ENCODE data around the gene BCAS1. TPM values are rescaled to one million over a fixed set of nuclear protein-coding genes. Genes with fewer than 3 reads are reported as not detected.

BCAS1 gene
- total RNA-seq, 4 donors from 2014 or later: 0.97 to 9.3 (median 4.4) TPM

DNA sequence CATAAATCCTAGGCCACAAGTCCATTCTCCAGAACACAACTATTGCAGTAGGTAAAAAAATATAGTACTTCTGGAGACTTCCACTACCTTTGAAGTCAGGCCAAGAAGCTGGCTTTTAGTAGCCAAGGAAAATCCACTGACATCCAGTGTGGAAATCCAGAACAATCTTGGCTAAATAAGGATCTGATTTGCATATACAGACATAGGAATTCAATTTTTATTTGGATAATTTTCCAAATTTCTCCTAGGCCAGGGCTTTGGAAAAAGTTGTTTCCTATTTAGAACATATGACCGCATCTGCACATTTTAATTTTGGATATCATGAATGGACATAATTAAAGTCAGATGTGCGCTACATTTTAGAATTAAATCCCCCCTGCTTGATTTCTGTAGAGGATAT lies 100.2 kb downstream of the BCAS1 start:
- DNase-seq: no peak
- H3K4me1 ChIP-seq: no peaks in the 10 kb centered on the region
- TF ChIP-seq POLR2A (IDR thresholded peaks at IDR 0.05): no peak
- TF ChIP-seq, protein P1, sequence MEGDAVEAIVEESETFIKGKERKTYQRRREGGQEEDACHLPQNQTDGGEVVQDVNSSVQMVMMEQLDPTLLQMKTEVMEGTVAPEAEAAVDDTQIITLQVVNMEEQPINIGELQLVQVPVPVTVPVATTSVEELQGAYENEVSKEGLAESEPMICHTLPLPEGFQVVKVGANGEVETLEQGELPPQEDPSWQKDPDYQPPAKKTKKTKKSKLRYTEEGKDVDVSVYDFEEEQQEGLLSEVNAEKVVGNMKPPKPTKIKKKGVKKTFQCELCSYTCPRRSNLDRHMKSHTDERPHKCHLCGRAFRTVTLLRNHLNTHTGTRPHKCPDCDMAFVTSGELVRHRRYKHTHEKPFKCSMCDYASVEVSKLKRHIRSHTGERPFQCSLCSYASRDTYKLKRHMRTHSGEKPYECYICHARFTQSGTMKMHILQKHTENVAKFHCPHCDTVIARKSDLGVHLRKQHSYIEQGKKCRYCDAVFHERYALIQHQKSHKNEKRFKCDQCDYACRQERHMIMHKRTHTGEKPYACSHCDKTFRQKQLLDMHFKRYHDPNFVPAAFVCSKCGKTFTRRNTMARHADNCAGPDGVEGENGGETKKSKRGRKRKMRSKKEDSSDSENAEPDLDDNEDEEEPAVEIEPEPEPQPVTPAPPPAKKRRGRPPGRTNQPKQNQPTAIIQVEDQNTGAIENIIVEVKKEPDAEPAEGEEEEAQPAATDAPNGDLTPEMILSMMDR (IDR thresholded peaks at IDR 0.05): no peak
- intact Hi-C loops (cut with DNase I): no loop called here
- H3K9me3 ChIP-seq: no peaks in the 10 kb centered on the region
- no peak overlapping the region for H3K27ac ChIP-seq
- no peak overlapping the region for H3K4me3 ChIP-seq
- no peaks in the 10 kb centered on the region for H3K27me3 ChIP-seq
- H3K36me3 ChIP-seq: no peaks in the 10 kb centered on the region
- WGBS, 2 donors: 84 to 89% methylated on average over 2 of the region's 2 CpGs

DNA sequence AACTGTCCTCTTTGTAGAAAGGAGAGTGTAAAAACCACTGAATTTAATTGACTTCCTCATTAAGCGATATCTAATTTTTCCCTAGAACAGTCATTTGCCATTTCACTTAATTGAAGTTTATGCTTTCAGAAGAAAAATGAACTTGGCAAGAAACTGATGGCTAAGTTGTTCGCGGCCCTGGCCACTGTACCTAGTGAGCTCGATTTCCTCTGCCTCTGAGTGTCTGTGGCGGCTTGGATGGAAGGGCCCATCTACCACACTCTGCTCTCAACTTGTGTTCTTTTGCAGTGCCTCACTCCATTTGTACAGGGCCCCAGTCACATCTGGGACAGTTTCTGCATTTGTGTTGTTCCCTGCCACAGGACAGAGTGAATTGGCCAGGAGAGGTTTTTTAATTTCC lies 102.9 kb downstream of the BCAS1 start:
- H3K4me1 ChIP-seq: no peaks in the 10 kb centered on the region
- DNase-seq: no peak
- 90 to 95% methylated on average over 5 of the region's 5 CpGs for WGBS, 2 donors

DNA sequence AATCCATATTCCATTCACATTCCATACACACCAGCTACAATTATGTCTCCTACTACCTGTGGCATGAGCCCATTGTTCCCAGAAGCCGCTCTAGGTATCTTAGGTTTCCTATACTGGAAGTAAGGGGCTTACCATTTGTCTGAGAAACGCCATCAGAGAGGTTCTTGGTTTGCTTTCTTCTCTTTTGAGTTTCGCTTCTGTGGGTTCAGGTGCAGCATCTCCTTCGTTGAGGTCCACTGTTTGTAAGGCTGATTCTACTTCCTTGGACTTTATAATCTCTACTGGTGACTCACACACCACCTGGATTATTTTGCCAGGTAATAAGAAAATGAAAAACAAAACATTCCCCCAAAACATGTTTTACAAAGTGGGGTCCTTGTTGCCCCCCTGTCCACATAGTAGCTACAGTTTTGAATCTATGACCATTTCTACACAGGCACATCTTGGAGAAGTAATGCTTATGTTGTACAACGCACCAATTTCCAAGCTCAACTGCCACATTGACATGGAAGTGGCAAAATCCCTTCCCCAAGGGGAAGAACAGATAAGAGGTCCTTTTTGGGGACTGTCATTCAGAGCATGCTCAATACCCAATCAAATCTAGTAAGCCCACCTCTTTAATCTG lies 103.5 kb downstream of the BCAS1 start:
- H3K9me3 ChIP-seq: no peaks in the 10 kb centered on the region

More for the DNA sequence above, 102.9 kb downstream of the BCAS1 start:
- Histone ChIP-seq H3K27ac (no peak overlapping the region), H3K4me3 (no peak overlapping the region), H3K36me3 (no peaks in the 10 kb centered on the region), H3K27me3 (no peaks in the 10 kb centered on the region), H3K9me3 (no peaks in the 10 kb centered on the region)
- intact Hi-C loops (cut with DNase I): no loop called here
- TF ChIP-seq POLR2A (IDR thresholded peaks at IDR 0.05): no peak
- TF ChIP-seq, protein P1 (IDR thresholded peaks at IDR 0.05): no peak

DNA sequence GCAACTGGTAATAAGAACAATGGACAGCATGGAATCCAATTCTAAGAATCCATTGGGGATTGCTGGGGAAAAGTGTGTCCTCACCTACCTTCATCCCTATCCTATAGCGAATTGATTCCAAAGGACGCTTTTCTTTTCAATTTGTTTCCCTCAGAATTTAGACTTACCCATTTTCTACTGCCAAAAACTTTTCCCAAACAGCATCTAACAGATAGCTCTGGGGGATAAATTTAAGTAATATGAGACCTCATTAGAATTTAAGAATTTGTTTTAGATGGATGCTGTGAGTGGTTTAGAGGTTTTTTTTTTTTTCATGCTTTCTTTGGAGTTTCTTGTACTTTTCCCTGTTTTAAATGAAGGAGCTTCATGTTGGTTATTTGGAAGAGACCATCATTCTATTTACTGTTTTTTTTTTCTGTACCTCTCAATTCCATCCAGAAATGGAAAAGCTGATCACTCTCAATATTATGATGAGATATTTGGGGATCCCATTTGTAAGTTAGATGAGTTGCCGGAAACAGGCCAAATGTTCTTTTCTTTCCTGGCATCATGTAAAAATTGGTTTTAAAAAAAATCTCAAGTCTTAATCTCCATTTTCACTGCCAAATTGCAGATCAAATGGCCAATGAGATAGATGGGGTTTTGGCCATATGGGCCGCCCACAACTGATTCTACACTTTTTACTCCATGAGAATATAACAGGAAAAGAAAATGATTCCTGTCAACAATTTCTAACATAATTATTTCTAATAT lies 105.7 kb downstream of the BCAS1 start:
- no peaks in the 10 kb centered on the region for H3K9me3 ChIP-seq
- peaks cover 0 to 3% (median 0%) of the 10 kb centered on the region in 4 donors for H3K27me3 ChIP-seq
- TF ChIP-seq, protein P1 (IDR thresholded peaks at IDR 0.05): no peak
- no peak for TF ChIP-seq POLR2A (IDR thresholded peaks at IDR 0.05)
- 88 to 90% methylated on average over 4 of the region's 4 CpGs for WGBS, 2 donors
- H3K4me3 ChIP-seq: no peak overlapping the region
- H3K4me1 ChIP-seq: no peaks in the 10 kb centered on the region
- no peaks in the 10 kb centered on the region for H3K36me3 ChIP-seq
- no peak for DNase-seq
- no peak overlapping the region for H3K27ac ChIP-seq
- intact Hi-C loops (cut with DNase I): no loop called here

More for the DNA sequence above, 103.5 kb downstream of the BCAS1 start:
- Histone ChIP-seq H3K4me1 (no peaks in the 10 kb centered on the region), H3K36me3 (no peaks in the 10 kb centered on the region), H3K4me3 (no peak overlapping the region), H3K27me3 (no peaks in the 10 kb centered on the region), H3K27ac (no peak overlapping the region)
- intact Hi-C loops (cut with DNase I): no loop called here
- TF ChIP-seq, protein P1 (IDR thresholded peaks at IDR 0.05): no peak
- TF ChIP-seq POLR2A (IDR thresholded peaks at IDR 0.05): no peak
- WGBS, 2 donors: 81 to 88% methylated on average over 5 of the region's 5 CpGs
- DNase-seq: no peak

DNA sequence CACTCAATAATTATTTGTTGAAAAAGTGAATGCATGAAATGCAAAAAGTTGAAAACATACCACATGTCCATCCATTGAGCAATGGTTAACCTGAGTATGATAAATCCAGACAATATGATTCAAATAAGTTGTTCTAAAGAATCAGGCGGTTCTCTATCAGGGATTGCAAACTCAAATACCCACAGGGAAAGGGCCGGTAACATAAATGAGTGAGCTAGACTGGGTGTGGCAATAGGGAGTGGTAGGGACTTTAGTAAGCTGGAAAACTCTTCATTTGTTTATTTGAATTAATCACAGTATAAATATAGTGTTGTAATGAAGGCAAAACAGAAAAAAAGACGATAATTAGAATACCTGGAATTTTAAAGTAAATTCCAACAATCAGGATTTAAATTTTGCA lies 106.3 kb downstream of the BCAS1 start:
- intact Hi-C loops (cut with DNase I): no loop called here
- no peaks in the 10 kb centered on the region for H3K36me3 ChIP-seq

More for the DNA sequence above, 106.3 kb downstream of the BCAS1 start:
- Histone ChIP-seq H3K27me3 (peaks cover 0 to 6% (median 0%) of the 10 kb centered on the region in 4 donors), H3K9me3 (no peaks in the 10 kb centered on the region), H3K4me1 (no peaks in the 10 kb centered on the region), H3K4me3 (no peak overlapping the region), H3K27ac (no peak overlapping the region)
- DNase-seq: no peak
- TF ChIP-seq POLR2A (IDR thresholded peaks at IDR 0.05): no peak
- TF ChIP-seq, protein P1 (IDR thresholded peaks at IDR 0.05): no peak
- 27 to 35% methylated on average over 3 of the region's 3 CpGs for WGBS, 2 donors
